HL-60 (cell line): Measurements from ENCODE around the gene PABPC3.

Source experiments
- DNase-seq, 2 experiments: peaks; one replicate each; pipeline ENCODE4 v3.0.0-alpha.2; 2010 to 2020; ENCODE audit warnings: low read depth in 1 of 2, low spot score in 1 of 2
- H3K27ac ChIP-seq: fragments of 250-450 bp; sonication (Bioruptor Pico); replicated peaks from 2 replicates; pipeline ENCODE4 v1.5.1; 2020; ENCODE audit warnings: mild to moderate bottlenecking, moderate library complexity
- H3K27me3 ChIP-seq: fragments of 250-450 bp; sonication (Bioruptor Pico); 2 replicates; pipeline ENCODE4 v1.5.1; 2021; ENCODE audit warnings: mild to moderate bottlenecking, moderate library complexity; ENCODE audit not compliant: insufficient read depth, poor library complexity, severe bottlenecking
- H3K4me3 ChIP-seq: replicated peaks from 2 replicates; pipeline ENCODE4 v1.5.1; 2011; ENCODE audit warnings: mild to moderate bottlenecking, control low read depth, low read length; ENCODE audit not compliant: insufficient read depth
- CTCF ChIP-seq: IDR thresholded peaks from one replicate; pipeline ENCODE4 v1.5.1; 2011; ENCODE audit warnings: low read length, control low read depth, inconsistent platforms; ENCODE audit not compliant: insufficient read depth
- GABPA ChIP-seq: IDR thresholded peaks from 2 replicates; pipeline ENCODE4 v1.6.1; 2012; ENCODE audit warnings: low read depth
- POLR2AphosphoS5 ChIP-seq: IDR thresholded peaks from 2 replicates; pipeline ENCODE4 v1.6.1; 2012; ENCODE audit warnings: low read depth
- REST ChIP-seq: IDR thresholded peaks from 2 replicates; pipeline ENCODE4 v1.6.1; 2012; ENCODE audit warnings: low read depth; ENCODE audit not compliant: insufficient replicate concordance
- SPI1 ChIP-seq: IDR thresholded peaks from 2 replicates; pipeline ENCODE4 v1.6.1; 2012; ENCODE audit warnings: low read depth, mild to moderate bottlenecking, borderline replicate concordance

The PABPC3 gene

GRCh38 chr13:25136880-25137787 lies 41.2 kb downstream of the PABPC3 start:
- no peak for DNase-seq
- TF ChIP-seq CTCF (no peak), REST (no peak), GABPA (no peak), SPI1 (no peak), POLR2AphosphoS5 (no peak)
- peaks cover 11% of the 10 kb centered on the region for H3K27me3 ChIP-seq
- no peak overlapping the region for H3K27ac ChIP-seq
- no peak overlapping the region for H3K4me3 ChIP-seq

GRCh38 chr13:25137788-25138115 lies 41.8 kb downstream of the PABPC3 start:
- no peak for DNase-seq
- Histone ChIP-seq H3K27ac (no peak overlapping the region), H3K4me3 (no peak overlapping the region), H3K27me3 (peaks cover 11% of the 10 kb centered on the region)
- TF ChIP-seq GABPA: no peak
- no peak for TF ChIP-seq POLR2AphosphoS5
- no peak for TF ChIP-seq REST
- TF ChIP-seq SPI1: no peak
- no peak for TF ChIP-seq CTCF

GRCh38 chr13:25141042-25141441 lies 45.1 kb downstream of the PABPC3 start:
- TF ChIP-seq GABPA: no peak
- TF ChIP-seq CTCF: no peak
- no peak for TF ChIP-seq SPI1
- TF ChIP-seq POLR2AphosphoS5: no peak
- no peak for TF ChIP-seq REST
- H3K27me3 ChIP-seq: peaks cover 18% of the 10 kb centered on the region
- no peak for DNase-seq
- H3K4me3 ChIP-seq: no peak overlapping the region
- no peak overlapping the region for H3K27ac ChIP-seq
